EL (cell line): Measurements from ENCODE around the gene TMEM242.

Source experiments
- DNase-seq: peaks from one replicate; pipeline ENCODE4 v3.0.0-alpha.2; 2016

The TMEM242 gene

DNA sequence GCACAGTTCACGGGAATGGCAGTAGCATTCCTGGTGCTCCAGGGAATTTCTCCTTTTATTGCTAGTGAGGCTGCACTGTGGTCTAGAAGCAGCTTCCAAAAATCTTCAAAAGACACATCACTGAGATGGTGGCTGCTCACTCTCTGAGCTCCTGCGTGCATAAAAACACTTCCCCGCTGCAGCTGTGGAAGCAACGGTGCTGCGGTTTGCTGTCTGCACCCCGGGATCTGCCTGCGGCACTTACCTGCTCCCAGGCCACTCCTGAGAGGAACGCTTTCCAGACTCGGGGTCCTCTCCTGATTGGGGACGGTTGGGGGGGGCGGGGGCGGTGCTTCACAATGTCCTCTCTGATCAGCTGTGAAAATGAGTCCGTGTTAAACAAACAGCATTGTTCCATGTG lies 77.9 kb downstream of the TMEM242 start:
- DNase-seq = no peak

DNA sequence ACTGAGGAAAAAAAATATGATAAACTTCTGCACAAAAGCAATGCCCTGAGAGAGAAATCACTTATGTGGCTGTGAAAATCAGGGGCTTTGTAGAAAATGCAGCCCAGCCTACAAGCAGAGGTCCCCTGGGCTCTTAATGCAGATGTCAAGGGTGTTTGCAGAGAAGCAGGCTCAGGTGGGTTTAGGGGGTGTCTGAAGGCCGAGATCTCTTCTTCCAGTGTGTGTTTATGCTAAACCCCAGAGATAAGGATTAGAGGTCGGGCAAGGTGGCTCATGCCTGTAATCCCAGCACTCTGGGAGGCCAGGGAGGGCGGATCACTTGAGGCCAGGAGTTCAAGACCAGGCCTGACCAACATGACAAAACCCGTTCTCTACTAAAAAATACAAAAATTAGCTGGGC lies 78.5 kb downstream of the TMEM242 start:
- no peak for DNase-seq

DNA sequence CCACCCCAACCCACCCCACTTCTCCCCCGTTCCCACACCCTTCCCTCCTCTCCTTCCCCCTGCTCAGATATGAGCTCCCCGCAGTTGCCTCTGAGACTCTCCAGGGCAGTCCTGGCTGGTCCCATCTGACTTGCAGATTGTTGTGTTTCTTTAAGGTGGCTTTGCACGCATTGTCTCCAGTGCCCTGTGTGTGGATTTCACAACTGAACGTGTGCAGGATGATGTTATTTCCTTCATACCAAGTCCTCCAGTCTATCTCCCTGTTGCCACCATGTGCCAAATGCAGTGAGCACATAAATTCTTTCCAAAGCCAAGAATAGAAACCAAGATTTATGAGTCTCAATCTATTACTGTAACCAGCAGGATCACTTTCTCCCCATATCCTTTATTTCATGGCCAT lies 79.1 kb downstream of the TMEM242 start:
- peak; percentile 69 for DNase-seq

DNA sequence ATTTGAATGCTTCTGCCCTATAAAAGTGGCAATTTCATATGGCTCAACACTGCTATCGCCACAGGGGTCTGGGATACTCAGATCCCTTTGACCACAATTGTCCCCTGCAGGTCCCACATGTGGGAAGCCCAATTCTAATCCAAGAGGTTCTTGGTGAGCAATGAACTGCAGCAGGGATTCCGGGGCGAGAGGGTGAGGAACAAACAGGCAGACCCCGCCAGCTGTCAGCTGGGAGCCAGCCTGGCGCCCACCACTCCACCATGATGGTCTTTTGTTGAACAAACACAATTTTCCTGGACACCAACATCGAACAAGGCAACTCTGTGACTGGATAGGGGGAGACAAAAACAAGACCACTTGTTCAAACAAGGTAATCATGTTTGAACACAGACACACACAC lies 80.5 kb downstream of the TMEM242 start:
- DNase-seq = no peak

DNA sequence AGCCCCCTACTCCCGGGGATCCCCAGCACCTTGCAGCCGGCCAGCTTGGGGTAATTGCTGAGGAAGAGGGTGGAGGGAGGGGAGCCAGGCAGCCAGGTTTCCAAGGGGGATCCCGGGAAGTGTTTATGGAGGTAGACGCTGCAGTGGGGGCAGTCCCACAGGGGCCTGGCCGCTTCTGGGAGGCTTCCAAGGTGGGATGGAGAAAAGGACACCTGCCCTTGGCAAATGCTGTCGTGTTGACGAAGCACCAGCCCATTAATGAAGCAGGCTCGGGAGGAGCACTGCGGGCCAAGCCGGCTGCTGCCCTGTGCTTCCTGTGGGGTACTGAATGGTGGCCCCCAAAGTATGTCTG lies 82.4 kb downstream of the TMEM242 start:
- no peak for DNase-seq

DNA sequence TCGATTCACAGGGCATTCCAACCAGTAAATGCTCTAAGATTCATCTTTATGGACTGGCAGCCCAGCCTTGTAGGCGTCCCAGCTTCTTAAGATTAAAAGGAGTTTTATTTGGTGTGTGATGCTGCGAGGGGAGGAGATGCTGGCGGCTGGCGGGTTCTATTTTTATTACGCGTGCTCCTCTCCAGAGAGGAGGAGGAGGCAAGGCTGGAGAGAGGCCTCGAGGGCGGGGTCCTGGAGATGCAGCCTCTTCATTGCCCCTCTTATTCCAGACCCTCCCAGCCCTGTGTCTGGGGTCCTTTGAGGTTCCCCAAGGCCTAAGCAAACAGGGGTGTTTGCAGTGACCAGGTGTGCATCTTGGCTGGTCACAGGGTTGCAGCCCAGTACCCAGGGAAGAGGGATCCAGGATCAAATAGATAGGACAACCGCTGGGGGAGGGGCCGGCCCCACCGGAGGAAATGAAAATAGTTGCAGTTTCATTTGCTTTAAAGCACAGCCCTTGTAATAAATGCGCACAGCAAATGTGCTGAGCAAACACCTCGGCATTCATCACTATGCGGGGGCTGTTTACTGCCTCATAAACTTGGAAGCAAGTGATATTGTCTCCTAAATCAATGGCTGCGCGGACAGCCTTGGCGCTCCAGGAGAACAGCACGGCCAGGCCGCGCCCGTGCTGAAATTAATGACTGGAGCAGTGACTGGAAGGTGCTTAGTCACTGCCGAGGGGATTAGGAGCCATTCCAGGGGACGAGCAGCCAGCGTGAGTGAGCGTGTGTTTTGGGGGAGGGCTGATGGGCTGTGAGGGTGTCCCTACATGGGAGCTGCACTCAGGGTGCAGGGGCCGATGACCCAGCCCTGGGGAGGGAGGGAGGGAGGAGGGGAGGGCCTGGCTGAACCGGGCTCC lies 83.0 kb downstream of the TMEM242 start:
- peak; percentile 64 for DNase-seq

DNA sequence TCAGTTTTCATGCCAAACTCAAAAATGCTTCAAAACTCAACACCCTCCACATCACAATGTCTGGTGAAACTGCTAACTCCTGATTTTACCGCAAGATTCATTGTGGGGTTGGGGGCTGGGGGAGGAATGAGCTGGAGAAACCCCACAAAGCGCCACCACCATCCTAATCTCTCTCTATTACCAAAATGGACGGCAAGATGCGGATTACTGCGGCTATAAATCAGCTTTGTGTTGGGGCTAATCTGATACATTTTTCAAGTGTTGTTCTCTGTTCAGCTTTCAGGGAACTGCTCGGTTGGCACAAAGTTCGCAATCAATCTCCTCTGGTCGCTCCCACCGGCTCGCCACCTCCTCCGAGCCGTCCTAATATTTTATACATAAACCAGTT lies 83.7 kb downstream of the TMEM242 start:
- DNase-seq = no peak
